CD4-positive, alpha-beta T cell treated with Interleukin-4 for 1 hour (primary cell): ENCODE measurements around the gene DST.
"Not testable (repeated sequence)": the region's sequence is repeated elsewhere in the genome, so short reads cannot be mapped to it uniquely, and the experiment has no call there.

Experiments
- DNase-seq, 2 donors: peaks; one replicate each; pipeline ENCODE4 v3.0.0-alpha.2; 2020 to 2022

Gene DST

GRCh38 chr6:56513631-56514030 is 129.1 kb downstream of the DST start:
- DNase-seq: no peak

DNA sequence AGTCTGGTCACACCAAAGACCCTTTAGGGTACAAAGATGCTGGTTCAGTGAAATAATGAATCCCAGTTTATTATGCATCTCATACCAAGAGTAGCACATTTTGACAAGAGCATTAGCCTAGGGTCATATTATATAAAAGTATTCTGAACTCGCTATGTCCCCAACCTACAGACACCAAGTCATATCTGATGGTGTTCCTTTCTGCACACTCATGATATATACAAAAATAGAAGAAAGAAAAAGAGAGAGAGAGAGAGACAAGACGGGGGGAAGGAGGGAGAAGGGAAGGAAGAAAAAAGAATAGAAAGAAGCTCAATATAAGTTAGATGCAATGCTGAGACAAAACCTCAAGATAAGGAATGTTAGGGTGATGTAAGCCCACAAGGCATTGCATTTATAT is 131.1 kb downstream of the DST start:
- DNase-seq: no peak

- no peak for DNase-seq
Observed at GRCh38 chr6:56510984-56511531, 131.6 kb downstream of the DST start.

DNA sequence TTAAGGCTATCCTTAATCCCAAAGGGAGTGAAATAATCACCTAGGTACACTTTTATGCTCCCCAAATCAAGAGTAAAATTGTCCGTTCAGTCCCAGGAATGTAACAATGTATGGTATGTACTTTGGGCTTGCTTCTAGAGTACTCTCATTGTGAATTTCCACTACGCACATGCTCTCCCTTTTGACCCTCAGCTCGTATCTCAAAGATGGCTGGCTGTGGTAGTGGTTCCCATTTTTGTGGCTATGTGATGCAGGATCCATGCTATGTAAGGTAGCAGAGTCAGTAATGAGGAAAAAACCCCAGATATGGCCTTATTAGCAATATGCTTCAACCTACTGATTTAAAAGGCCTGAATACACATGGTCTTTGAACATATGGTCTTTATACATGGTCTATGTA is 133.7 kb downstream of the DST start:
- no peak for DNase-seq

- no peak for DNase-seq
Observed at GRCh38 chr6:56507517-56507916, 135.2 kb downstream of the DST start.

DNA sequence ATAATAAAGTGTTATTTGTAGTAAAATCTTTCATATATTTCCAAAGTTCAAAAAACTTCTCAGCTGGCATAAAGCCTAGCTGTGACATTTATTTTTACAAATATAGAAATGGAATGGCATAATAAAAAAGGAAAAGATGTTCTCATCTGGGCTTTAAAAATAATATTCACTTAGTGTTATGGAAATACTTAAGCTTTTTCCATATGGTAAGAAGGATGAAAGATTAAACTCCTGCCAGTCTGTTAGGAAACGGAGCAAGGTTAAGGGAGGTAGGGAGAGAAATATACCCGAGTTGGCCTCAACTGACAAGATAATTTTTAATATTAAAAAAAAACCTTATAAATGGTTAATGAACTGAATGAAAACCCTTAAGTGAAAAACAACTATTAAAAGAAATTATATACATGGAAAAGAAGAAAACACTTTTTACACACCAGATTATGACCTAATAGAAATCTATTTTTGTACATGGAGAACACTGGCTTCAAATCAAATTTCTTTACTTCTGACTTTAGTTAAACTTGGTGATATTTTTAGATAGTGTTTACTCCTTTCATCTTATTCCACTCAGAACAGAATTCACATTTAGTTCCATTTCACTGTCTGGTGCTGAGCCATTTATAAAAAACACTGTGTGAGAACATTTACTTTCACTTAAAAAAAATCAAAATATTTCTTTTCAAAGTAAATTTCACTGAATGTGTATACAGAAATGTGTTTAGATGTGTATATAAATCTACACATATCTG is 137.0 kb downstream of the DST start:
- DNase-seq: no peak

DNA sequence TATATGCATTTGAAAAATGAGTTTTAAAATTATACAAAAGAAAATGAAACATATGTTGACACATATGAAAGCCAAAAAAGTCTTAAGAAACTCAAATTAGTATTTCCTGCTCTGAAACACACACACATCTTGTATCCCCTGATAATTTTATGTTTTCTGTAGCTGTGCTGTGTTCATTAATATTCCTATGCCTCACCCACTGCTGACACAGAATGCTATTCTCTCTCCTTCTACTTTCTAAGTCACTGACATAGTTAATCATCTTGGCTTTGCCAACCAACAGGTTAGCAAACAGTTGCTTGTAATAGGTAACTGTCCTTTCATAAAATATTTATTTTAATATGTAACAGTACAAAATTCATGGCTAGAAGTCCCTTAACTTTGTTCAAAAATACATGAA is 140.7 kb downstream of the DST start:
- DNase-seq: no peak

- DNase-seq: no peak
Observed at GRCh38 chr6:56499095-56499494, 143.6 kb downstream of the DST start.

DNA sequence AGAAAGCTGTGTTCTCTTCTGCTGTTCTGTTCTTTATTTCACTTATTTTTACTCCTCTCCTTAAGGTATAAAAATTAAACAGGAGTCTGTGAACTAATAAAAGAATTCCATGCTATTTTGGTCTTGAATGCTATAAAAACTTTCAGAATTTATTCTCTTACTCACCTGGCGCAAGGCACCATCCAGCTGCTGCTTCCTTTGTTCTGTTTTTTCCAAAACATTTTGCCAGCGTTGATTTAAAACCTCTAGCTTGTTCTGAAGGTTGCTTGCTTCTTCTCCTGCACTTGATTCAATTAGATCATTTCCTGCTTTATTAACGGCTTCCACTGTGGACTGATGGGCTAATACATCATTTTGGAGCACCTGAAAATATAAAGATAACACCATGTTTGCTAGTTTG is 145.0 kb downstream of the DST start:
- DNase-seq: no peak

GRCh38 chr6:56497240-56497639 is 145.4 kb downstream of the DST start:
- no peak for DNase-seq

DNA sequence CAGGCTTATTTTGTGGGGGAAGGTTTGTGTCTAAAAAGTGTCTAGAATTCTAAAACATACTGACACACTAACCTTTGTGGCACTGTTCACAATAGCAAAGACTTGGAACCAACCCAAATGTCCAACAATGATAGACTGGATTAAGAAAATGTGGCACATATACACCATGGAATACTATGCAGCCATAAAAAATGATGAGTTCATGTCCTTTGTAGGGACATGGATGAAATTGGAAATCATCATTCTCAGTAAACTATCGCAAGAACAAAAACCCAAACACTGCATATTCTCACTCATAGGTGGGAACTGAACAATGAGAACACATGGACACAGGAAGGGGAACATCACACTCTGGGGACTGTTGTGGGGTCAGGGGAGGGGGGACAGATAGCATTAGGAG is 146.0 kb downstream of the DST start:
- DNase-seq: not testable (repeated sequence)

- DNase-seq: no peak
Observed at GRCh38 chr6:56495654-56496053, 147.0 kb downstream of the DST start.

DNA sequence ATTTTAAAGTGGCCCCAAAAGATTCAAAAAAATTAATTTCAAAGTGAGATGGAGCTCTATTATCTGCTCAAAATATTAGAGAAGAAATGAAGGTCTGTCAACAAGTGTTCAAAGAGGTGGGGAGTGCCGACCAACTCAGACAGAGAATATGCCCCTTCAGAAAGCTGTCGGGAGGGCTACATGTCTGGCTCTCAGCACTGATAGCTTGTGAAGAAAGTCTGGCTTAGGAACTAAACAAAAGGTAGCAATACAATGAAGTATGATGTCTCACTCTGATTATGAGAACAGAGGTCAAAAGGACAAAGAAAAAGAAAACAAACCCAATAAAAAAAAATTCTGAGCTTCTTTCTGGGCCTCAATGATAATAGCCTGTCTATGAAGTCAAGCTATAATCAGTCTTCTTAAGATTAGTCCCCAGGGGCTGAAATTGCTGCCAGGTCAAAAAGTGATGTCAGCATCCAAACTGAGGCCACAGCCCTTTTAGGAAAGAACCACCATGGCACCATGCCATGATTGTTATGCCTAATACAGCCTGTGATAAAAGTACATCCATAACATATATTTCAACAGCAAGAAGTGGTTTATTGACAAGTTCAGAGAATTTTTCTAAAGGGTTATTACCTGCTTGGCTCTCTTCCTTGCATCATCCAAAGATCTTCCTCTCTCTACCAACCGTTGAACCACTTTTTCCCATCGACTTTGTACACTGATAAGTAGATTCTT is 150.9 kb downstream of the DST start:
- DNase-seq: no peak

GRCh38 chr6:56490993-56491392 is 151.7 kb downstream of the DST start:
- no peak for DNase-seq

- no peak for DNase-seq
Observed at GRCh38 chr6:56489559-56489958, 153.1 kb downstream of the DST start.

- no peak for DNase-seq
Observed at GRCh38 chr6:56488281-56488680, 154.4 kb downstream of the DST start.

DNA sequence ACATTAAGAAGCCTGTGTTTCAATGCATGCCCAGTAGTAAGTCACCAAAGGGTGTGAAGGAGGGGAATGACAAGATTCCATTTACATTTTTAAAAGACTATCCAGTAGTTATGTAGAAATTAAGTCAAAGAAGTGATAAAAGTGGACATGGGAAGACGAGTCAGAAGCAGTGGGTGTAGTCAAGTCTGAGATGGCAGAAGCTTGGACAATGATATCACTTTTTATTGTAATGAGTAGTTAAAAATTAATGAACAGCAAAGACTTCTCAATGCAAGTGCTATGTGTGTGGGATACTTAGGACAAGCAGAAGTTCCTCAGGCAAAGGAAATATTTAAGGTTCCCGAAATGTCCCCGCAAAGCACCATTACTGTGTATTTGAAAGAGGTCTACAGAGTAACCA is 156.0 kb downstream of the DST start:
- no peak for DNase-seq

GRCh38 chr6:56484669-56485068 is 158.0 kb downstream of the DST start:
- no peak for DNase-seq

- no peak for DNase-seq
Observed at GRCh38 chr6:56483929-56484328, 158.8 kb downstream of the DST start.

- no peak for DNase-seq
Observed at GRCh38 chr6:56482525-56482924, 160.2 kb downstream of the DST start.

GRCh38 chr6:56481957-56482356 is 160.7 kb downstream of the DST start:
- DNase-seq: no peak

- DNase-seq: no peak
Observed at GRCh38 chr6:56480654-56481337, 161.9 kb downstream of the DST start.

DNA sequence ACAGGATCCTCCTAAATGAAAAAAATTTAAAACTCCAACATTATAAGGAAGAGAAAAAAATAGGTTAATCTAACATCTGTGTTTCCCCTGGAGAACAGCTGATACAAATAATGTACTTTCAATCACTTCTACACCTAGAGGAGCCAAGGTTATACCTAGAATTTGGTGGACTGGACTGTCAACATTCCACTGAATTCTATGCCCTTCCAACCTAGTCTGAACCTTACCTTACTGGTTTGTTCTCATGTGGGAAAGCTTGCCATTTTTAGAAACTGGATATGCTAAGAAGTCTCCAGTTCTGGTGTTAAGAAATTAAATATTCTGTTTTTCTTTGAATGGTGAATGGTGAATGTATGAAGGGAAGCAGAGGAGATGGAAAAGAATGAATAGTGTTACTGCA is 162.4 kb downstream of the DST start:
- DNase-seq: no peak

- DNase-seq: no peak
Observed at GRCh38 chr6:56479381-56479780, 163.3 kb downstream of the DST start.
